K562 (cell line): Measurements from ENCODE around the gene DNM1. TPM values are rescaled to one million over a fixed set of nuclear protein-coding genes. Genes with fewer than 3 reads are reported as not detected.

Source experiments
- ATAC-seq: fragments of 200-7000 bp; cut with Tn5 transposase; 3 replicates; pipeline ENCODE4 v1.9.1; 2020; ENCODE audit warnings: moderate library complexity
- BruUV-seq: library from RNA; stranded (reverse); fragments of 400-500 nt; replicated peaks from 2 replicates; lab custom pipeline; 2021; lab: Mats Ljungman, UMichigan
- CTCF ChIA-PET: fragments of 300-600 bp; formaldehyde crosslinking; extraction: SDS; loops from one replicate; lab custom pipeline; 2021; ENCODE audit warnings: low intra/inter-chr PET ratio; lab: Yijun Ruan, JAX
- POLR2A ChIA-PET: fragments of 300-600, 350-650 bp; sonication (Branson Sonifier 250); formaldehyde crosslinking; extraction: SDS; loops from one replicate; lab custom pipeline; 2021; ENCODE audit warnings: antibody characterized with exemption, inconsistent platforms; lab: Yijun Ruan, JAX
- DNase-seq, 4 experiments: peaks; one replicate each; pipeline versions ENCODE4 v3.0.0 to v3.0.0-alpha.2; 2011 to 2018; ENCODE audit warnings: low spot score in 3 of 4, mixed read lengths in 3 of 4; ENCODE audit errors: extremely low read depth in 1 of 4
- FAIRE-seq: peaks from 2 replicates; lab custom pipeline; 2011; peaks lifted over from hg19 to GRCh38; lab: Jason Lieb, UNC
- H2AFZ ChIP-seq: 2 replicates; pipeline ENCODE4 v1.6.0; 2011; ENCODE audit warnings: low read depth, low read length, control low read depth, inconsistent platforms
- H3K27ac ChIP-seq: fragments of 200-600 bp; 3 replicates; pipeline ENCODE4 v1.8.0; 2011; ENCODE audit warnings: low read depth, mild to moderate bottlenecking, control low read depth, inconsistent platforms, low read length, moderate library complexity, mixed read lengths; ENCODE audit errors: extremely low read depth
- H3K27me3 ChIP-seq, 2 experiments: fragments of 300-600 bp in 1 of 2; 2 replicates in 1 of 2; 3 replicates in 1 of 2; pipeline versions ENCODE4 v1.6.0 to v1.8.0; 2011; ENCODE audit warnings: inconsistent platforms in 2 of 2, low read length in 2 of 2, mild to moderate bottlenecking in 1 of 2, mixed read lengths in 1 of 2, moderate library complexity in 1 of 2; ENCODE audit not compliant: control insufficient read depth in 2 of 2, insufficient read depth in 2 of 2
- H3K36me3 ChIP-seq: fragments of 300-600 bp; 3 replicates; pipeline ENCODE4 v1.8.0; 2011; ENCODE audit warnings: mild to moderate bottlenecking, low read length, inconsistent platforms; ENCODE audit not compliant: control insufficient read depth, insufficient read depth
- H3K4me1 ChIP-seq, 2 experiments: fragments of 200-600 bp in 1 of 2; replicated peaks in 1 of 2; 2 replicates in 1 of 2; 3 replicates in 1 of 2; pipeline versions ENCODE4 v1.5.1 to v1.8.0; 2011; ENCODE audit warnings: inconsistent platforms in 2 of 2, low read length in 2 of 2, mild to moderate bottlenecking in 1 of 2, mixed read lengths in 1 of 2, moderate library complexity in 1 of 2; ENCODE audit not compliant: control insufficient read depth in 2 of 2, insufficient read depth in 2 of 2
- H3K4me2 ChIP-seq: 2 replicates; pipeline ENCODE4 v1.6.1; 2011; ENCODE audit warnings: low read length, control low read depth, inconsistent platforms, mixed read lengths; ENCODE audit not compliant: insufficient read depth
- H3K4me3 ChIP-seq: fragments of 200-600 bp; sonication (generic), shearing (Covaris generic); 2 replicates; pipeline ENCODE4 v1.5.1; 2016; ENCODE audit warnings: control low read depth, inconsistent platforms
- H3K79me2 ChIP-seq: fragments of 200-600 bp; 3 replicates; pipeline ENCODE4 v1.8.0; 2011; ENCODE audit warnings: low read length, inconsistent platforms; ENCODE audit not compliant: control insufficient read depth, insufficient read depth
- H3K9ac ChIP-seq, 2 experiments: 2 replicates each; pipeline versions ENCODE4 v1.6.0 to v1.6.1; 2011; ENCODE audit warnings: low read depth in 2 of 2, low read length in 2 of 2, control low read depth in 1 of 2, inconsistent platforms in 1 of 2, mild to moderate bottlenecking in 1 of 2, mixed read lengths in 1 of 2; ENCODE audit not compliant: insufficient read depth in 1 of 2
- H3K9me1 ChIP-seq: one replicate; pipeline ENCODE4 v1.6.0; 2011; ENCODE audit warnings: inconsistent platforms, mild to moderate bottlenecking, low read length, moderate library complexity; ENCODE audit not compliant: control insufficient read depth, insufficient read depth
- H3K9me3 ChIP-seq: replicated peaks from 2 replicates; pipeline ENCODE4 v1.5.1; 2011; ENCODE audit warnings: low read depth, low read length, inconsistent platforms; ENCODE audit not compliant: control insufficient read depth, insufficient read depth
- H4K20me1 ChIP-seq: replicated peaks from 2 replicates; pipeline ENCODE4 v1.6.1; 2011; ENCODE audit warnings: low read length, inconsistent platforms, mixed read lengths; ENCODE audit not compliant: control insufficient read depth, insufficient read depth
- ARID2 ChIP-seq: fragments of 450-650 bp; IDR thresholded peaks from 2 replicates; pipeline ENCODE4 v1.6.1; 2017; ENCODE audit warnings: antibody characterized with exemption, mild to moderate bottlenecking
- BCOR ChIP-seq: fragments of 450-650 bp; IDR thresholded peaks from 2 replicates; pipeline ENCODE4 v1.6.1; 2016
- BMI1 ChIP-seq: fragments of 150-350 bp; IDR thresholded peaks from 2 replicates; pipeline ENCODE4 v1.6.1; 2014; ENCODE audit warnings: low read length
- CXXC5 ChIP-seq: fragments of 250-450 bp; sonication (Bioruptor Pico); IDR thresholded peaks from 2 replicates; pipeline ENCODE4 v1.8.0; 2022; ENCODE audit warnings: inconsistent platforms, mild to moderate bottlenecking, moderate library complexity
- HLTF ChIP-seq: fragments of 450-650 bp; IDR thresholded peaks from 2 replicates; pipeline ENCODE4 v1.6.1; 2016
- POLR2A ChIP-seq: fragments of 450-650 bp; conservative IDR thresholded peaks from 2 replicates; pipeline ENCODE4 v1.6.1; 2016
- SAP30 ChIP-seq: fragments of 200-600 bp; sonication (generic); IDR thresholded peaks from 2 replicates; pipeline ENCODE4 v1.6.1; 2012; ENCODE audit warnings: borderline replicate concordance, low read depth, mild to moderate bottlenecking, moderate library complexity, low read length, control low read depth, inconsistent platforms; ENCODE audit not compliant: insufficient read depth, poor library complexity, severe bottlenecking
- SUPT5H ChIP-seq: fragments of 450-650 bp; IDR thresholded peaks from 2 replicates; pipeline ENCODE4 v1.6.1; 2016
- ZC3H8 ChIP-seq: fragments of 450-650 bp; IDR thresholded peaks from 2 replicates; pipeline ENCODE4 v1.6.1; 2017
- ZKSCAN1 ChIP-seq: fragments of 150-350 bp; IDR thresholded peaks from 2 replicates; pipeline ENCODE4 v1.6.1; 2016; ENCODE audit warnings: low read depth, low read length
- WGBS: fragments of 100-300 bp; shearing (Covaris generic); methylation state at CpG from one replicate; pipeline ENCODE4 v1.1.6; 2016; ENCODE audit warnings: low coverage, mixed read lengths; ENCODE audit not compliant: insufficient coverage; ENCODE audit errors: missing lambda C conversion rate; 5-methylcytosine and 5-hydroxymethylcytosine counted together
- in situ Hi-C: fragments of 300-500 bp; cut with MboI; formaldehyde crosslinking; loops from 4 replicates; pipeline ENCODE4 v1.15.0; 2018; ENCODE audit warnings: inconsistent platforms, mixed read lengths
- intact Hi-C: fragments of 100-400 bp; cut with micrococcal nuclease; formaldehyde crosslinking; loops from 2 replicates; pipeline ENCODE4 v1.14.2; 2022
- polyA plus RNA-seq, 8 experiments: library from polyadenylated mRNA; depleted of rRNA in 4 of 8; stranded (reverse) in 5 of 8; unstranded in 3 of 8; fragments of >200 nt; fragmentation: Nextera tagmentation in 2 of 8; fragmentation: Illumina TruSeq in 1 of 8; extraction: Ambion mirVana in 2 of 8; extraction: Trizol in 1 of 8; gene quantifications; 2 replicates each; pipeline versions ENCODE4 v1.2.1 to v1.2.3, GENCODE V29; 2011 to 2014; ENCODE audit warnings: inconsistent platforms in 1 of 8, missing spikeins in 1 of 8
- total RNA-seq, 7 experiments: library from RNA; depleted of rRNA in 6 of 7; stranded (reverse); fragments of >200 nt in 6 of 7; fragmentation: Illumina TruSeq in 2 of 7; extraction: Trizol in 2 of 7; gene quantifications; 2 replicates each; pipeline versions ENCODE4 v1.2.1 to v1.2.3, GENCODE V29; 2011 to 2021; ENCODE audit warnings: low replicate concordance in 1 of 7
- TF ChIP-seq, protein P1 (sequence below): fragments of 250-450 bp; sonication (Bioruptor Pico); IDR thresholded peaks from 2 replicates; pipeline ENCODE4 v1.4.0; 2020; ENCODE audit warnings: mild to moderate bottlenecking, moderate library complexity
- TF ChIP-seq, protein P2 (sequence below), 2 experiments: IDR thresholded peaks; 2 replicates each; pipeline ENCODE4 v1.6.1; 2012; ENCODE audit warnings: improper control_type of control experiment in 2 of 2, low read depth in 2 of 2, low read length in 2 of 2, borderline replicate concordance in 1 of 2
- TF ChIP-seq, protein P3 (sequence below): fragments of 200-400 bp; formaldehyde crosslinking; IDR thresholded peaks from 2 replicates; pipeline ENCODE4 v1.6.1; 2017; ENCODE audit warnings: mild to moderate bottlenecking, low read depth, low read length, moderate library complexity
- TF ChIP-seq, protein P4 (sequence below): sonication (generic); formaldehyde crosslinking; IDR thresholded peaks from 2 replicates; pipeline ENCODE4 v1.8.1; 2023; ENCODE audit warnings: mild to moderate bottlenecking, missing genetic modification reagents
- TF ChIP-seq, protein P5 (sequence below): fragments of 250-450 bp; sonication (Bioruptor Pico); IDR thresholded peaks from 2 replicates; pipeline ENCODE4 v1.5.0; 2021

The DNM1 gene
- total and polyA plus RNA-seq, 9 of the 15 experiments (the other 6 are each of a cell fraction or from before 2014, with no cell fraction given): 0.39 to 23.1 (median 9.1) TPM

DNA sequence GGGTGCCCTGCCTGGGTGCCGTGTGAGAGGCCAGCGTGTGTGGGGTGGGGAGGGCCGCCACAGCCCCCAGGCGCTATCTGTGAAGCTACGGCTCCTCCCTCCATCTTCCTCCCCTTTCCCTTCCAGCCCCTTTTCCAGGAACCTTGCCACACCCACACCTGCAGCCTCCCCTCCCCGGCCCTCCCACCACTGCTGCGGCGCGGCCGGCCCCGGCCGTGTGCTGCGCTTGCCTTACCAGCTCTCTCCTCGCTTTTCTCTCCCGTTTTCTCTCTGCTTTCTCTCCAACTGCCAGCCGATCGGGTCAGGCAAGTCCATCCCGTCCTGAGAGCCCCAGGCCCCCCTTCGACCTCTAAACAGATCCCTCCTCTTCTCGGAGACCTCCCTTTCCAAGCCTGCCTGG is 51.2 kb downstream of the DNM1 start:
- Histone ChIP-seq H2AFZ (peak overlapping the region; percentile 52), H3K36me3 (peaks cover 54% of the 10 kb centered on the region; the same call in 2 of the 3 replicates), H3K27me3 (no peaks in the 10 kb centered on the region), H3K4me3 (peak overlapping the region; percentile 10; the same call in 1 of the 2 replicates), H4K20me1 (peaks cover 5% of the 10 kb centered on the region; the same call in 1 of the 2 replicates), H3K9me1 (no peaks in the 10 kb centered on the region), H3K9me3 (no peaks in the 10 kb centered on the region), H3K27ac (peak overlapping the region; percentile 50), H3K4me1 (peaks cover 51 to 77% of the 10 kb centered on the region in 2 experiments), H3K9ac (peak overlapping the region; percentile 54 to 96), H3K4me2 (peak overlapping the region; percentile 56), H3K79me2 (peaks cover 29% of the 10 kb centered on the region; the same call in 2 of the 3 replicates)
- no TSS peak for BruUV-seq
- ChIA-PET POLR2A (interaction anchor here (0.5 to 4.1 kb wide), 14 partner anchors 8 to 1438 kb away, joined by 3 to 37 read pairs (median 4); partner anchors contain the start of genes GOLGA2 and SWI5), CTCF (interaction anchor here (0.7 kb wide), 1 partner anchor 9 kb away, joined by 4 read pairs; no protein-coding TSS in a partner anchor)
- in situ Hi-C loops: no loop called here
- ATAC-seq (peak; percentile 51), DNase-seq (peak; percentile 86 to 95 (median 90)), FAIRE-seq (peak; percentile 69)
- 3% methylated on average over 20 of the region's 20 CpGs for WGBS
- intact Hi-C loops: no loop called here
- no peak for TF ChIP-seq BMI1
- TF ChIP-seq, protein P1, sequence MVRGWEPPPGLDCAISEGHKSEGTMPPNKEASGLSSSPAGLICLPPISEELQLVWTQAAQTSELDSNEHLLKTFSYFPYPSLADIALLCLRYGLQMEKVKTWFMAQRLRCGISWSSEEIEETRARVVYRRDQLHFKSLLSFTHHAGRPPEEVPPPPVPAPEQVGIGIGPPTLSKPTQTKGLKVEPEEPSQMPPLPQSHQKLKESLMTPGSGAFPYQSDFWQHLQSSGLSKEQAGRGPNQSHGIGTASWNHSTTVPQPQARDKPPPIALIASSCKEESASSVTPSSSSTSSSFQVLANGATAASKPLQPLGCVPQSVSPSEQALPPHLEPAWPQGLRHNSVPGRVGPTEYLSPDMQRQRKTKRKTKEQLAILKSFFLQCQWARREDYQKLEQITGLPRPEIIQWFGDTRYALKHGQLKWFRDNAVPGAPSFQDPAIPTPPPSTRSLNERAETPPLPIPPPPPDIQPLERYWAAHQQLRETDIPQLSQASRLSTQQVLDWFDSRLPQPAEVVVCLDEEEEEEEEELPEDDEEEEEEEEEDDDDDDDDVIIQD (CRISPR knock-in tag): no peak
- TF ChIP-seq ARID2: 0 out of 2 replicates have a peak, but pooled peaks have one; percentile 21
- TF ChIP-seq CXXC5 (CRISPR knock-in tag): peak; percentile 78
- TF ChIP-seq BCOR: peak; percentile 82
- TF ChIP-seq, protein P2, sequence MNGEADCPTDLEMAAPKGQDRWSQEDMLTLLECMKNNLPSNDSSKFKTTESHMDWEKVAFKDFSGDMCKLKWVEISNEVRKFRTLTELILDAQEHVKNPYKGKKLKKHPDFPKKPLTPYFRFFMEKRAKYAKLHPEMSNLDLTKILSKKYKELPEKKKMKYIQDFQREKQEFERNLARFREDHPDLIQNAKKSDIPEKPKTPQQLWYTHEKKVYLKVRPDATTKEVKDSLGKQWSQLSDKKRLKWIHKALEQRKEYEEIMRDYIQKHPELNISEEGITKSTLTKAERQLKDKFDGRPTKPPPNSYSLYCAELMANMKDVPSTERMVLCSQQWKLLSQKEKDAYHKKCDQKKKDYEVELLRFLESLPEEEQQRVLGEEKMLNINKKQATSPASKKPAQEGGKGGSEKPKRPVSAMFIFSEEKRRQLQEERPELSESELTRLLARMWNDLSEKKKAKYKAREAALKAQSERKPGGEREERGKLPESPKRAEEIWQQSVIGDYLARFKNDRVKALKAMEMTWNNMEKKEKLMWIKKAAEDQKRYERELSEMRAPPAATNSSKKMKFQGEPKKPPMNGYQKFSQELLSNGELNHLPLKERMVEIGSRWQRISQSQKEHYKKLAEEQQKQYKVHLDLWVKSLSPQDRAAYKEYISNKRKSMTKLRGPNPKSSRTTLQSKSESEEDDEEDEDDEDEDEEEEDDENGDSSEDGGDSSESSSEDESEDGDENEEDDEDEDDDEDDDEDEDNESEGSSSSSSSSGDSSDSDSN (IDR thresholded peaks at IDR 0.05; ENCODE audit: borderline replicate concordance in 1 of 2, low read depth in 2 of 2, low read length in 2 of 2): 0 out of 4 replicates have a peak, but pooled peaks of 1 of the 2 experiments have one; percentile 5
- TF ChIP-seq, protein P3, sequence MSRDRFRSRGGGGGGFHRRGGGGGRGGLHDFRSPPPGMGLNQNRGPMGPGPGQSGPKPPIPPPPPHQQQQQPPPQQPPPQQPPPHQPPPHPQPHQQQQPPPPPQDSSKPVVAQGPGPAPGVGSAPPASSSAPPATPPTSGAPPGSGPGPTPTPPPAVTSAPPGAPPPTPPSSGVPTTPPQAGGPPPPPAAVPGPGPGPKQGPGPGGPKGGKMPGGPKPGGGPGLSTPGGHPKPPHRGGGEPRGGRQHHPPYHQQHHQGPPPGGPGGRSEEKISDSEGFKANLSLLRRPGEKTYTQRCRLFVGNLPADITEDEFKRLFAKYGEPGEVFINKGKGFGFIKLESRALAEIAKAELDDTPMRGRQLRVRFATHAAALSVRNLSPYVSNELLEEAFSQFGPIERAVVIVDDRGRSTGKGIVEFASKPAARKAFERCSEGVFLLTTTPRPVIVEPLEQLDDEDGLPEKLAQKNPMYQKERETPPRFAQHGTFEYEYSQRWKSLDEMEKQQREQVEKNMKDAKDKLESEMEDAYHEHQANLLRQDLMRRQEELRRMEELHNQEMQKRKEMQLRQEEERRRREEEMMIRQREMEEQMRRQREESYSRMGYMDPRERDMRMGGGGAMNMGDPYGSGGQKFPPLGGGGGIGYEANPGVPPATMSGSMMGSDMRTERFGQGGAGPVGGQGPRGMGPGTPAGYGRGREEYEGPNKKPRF: no peak
- TF ChIP-seq ZKSCAN1: 0 out of 2 replicates have a peak, but pooled peaks have one; percentile 18
- TF ChIP-seq HLTF: peak; percentile 42; the same call in 1 of the 2 replicates
- TF ChIP-seq, protein P4, sequence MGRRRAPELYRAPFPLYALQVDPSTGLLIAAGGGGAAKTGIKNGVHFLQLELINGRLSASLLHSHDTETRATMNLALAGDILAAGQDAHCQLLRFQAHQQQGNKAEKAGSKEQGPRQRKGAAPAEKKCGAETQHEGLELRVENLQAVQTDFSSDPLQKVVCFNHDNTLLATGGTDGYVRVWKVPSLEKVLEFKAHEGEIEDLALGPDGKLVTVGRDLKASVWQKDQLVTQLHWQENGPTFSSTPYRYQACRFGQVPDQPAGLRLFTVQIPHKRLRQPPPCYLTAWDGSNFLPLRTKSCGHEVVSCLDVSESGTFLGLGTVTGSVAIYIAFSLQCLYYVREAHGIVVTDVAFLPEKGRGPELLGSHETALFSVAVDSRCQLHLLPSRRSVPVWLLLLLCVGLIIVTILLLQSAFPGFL (CRISPR knock-in tag): no peak
- TF ChIP-seq SAP30: no peak
- peak; percentile 67 for TF ChIP-seq POLR2A
- TF ChIP-seq ZC3H8: no peak
- TF ChIP-seq, protein P5, sequence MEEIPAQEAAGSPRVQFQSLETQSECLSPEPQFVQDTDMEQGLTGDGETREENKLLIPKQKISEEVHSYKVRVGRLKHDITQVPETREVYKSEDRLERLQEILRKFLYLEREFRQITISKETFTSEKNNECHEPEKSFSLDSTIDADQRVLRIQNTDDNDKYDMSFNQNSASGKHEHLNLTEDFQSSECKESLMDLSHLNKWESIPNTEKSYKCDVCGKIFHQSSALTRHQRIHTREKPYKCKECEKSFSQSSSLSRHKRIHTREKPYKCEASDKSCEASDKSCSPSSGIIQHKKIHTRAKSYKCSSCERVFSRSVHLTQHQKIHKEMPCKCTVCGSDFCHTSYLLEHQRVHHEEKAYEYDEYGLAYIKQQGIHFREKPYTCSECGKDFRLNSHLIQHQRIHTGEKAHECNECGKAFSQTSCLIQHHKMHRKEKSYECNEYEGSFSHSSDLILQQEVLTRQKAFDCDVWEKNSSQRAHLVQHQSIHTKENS (CRISPR knock-in tag): no peak
- peak; percentile 50 for TF ChIP-seq SUPT5H
